Smooth muscle cell (in vitro differentiated cells): ENCODE data around the gene CALR. TPM values are rescaled to one million over a fixed set of nuclear protein-coding genes. Genes with fewer than 3 reads are reported as not detected.

Experiments used
- DNase-seq: peaks from one replicate; lab custom pipeline; 2025; ENCODE audit not compliant: unreplicated experiment; lab: John Stamatoyannopoulos, UW
- H2AFZ ChIP-seq: fragments of 200-600 bp; sonication (generic); 2 replicates; pipeline ENCODE4 v1.6.0; 2016; ENCODE audit warnings: antibody characterized with exemption, low read depth, mild to moderate bottlenecking
- H3F3A ChIP-seq: fragments of 200-600 bp; sonication (generic); 2 replicates; pipeline ENCODE4 v1.6.0; 2017; ENCODE audit warnings: antibody characterized with exemption, low read depth
- H3K27ac ChIP-seq: fragments of 200-600 bp; sonication (generic); 2 replicates; pipeline ENCODE4 v1.5.1; 2016; ENCODE audit warnings: low read depth, mild to moderate bottlenecking
- H3K27me3 ChIP-seq: fragments of 200-600 bp; sonication (generic); 2 replicates; pipeline ENCODE4 v1.6.1; 2016; ENCODE audit warnings: low read depth, mild to moderate bottlenecking
- H3K36me3 ChIP-seq: fragments of 200-600 bp; sonication (generic); 2 replicates; pipeline ENCODE4 v1.5.1; 2016; ENCODE audit warnings: low read depth
- H3K4me1 ChIP-seq: fragments of 200-600 bp; sonication (generic); 2 replicates; pipeline ENCODE4 v1.5.1; 2016; ENCODE audit warnings: low read depth
- H3K4me2 ChIP-seq: fragments of 200-600 bp; sonication (generic); 2 replicates; pipeline ENCODE4 v1.6.0; 2016; ENCODE audit warnings: mild to moderate bottlenecking
- H3K4me3 ChIP-seq: fragments of 200-600 bp; sonication (generic); 2 replicates; pipeline ENCODE4 v1.5.1; 2016; ENCODE audit warnings: mild to moderate bottlenecking
- H3K79me2 ChIP-seq: fragments of 200-600 bp; sonication (generic); 2 replicates; pipeline ENCODE4 v1.6.0; 2016; ENCODE audit warnings: low read depth, mild to moderate bottlenecking
- H3K9ac ChIP-seq: fragments of 200-600 bp; sonication (generic); 2 replicates; pipeline ENCODE4 v1.6.0; 2016; ENCODE audit warnings: low read depth
- H3K9me3 ChIP-seq: fragments of 200-600 bp; sonication (generic); replicated peaks from 2 replicates; pipeline ENCODE4 v1.5.1; 2016; ENCODE audit warnings: low read depth
- H4K20me1 ChIP-seq: fragments of 200-600 bp; sonication (generic); 2 replicates; pipeline ENCODE4 v1.6.0; 2016; ENCODE audit warnings: low read depth
- WGBS: methylation state at CpG from one replicate; pipeline ENCODE4 v1.1.7; 2016; ENCODE audit warnings: low lambda C conversion rate; 5-methylcytosine and 5-hydroxymethylcytosine counted together
- polyA plus RNA-seq: library from polyadenylated mRNA; unstranded; fragments of >200 nt; fragmentation: Nextera tagmentation; extraction: Ambion mirVana; gene quantifications from 2 replicates; pipeline ENCODE4 v1.2.1, GENCODE V29; 2016
- total RNA-seq: library from RNA; depleted of rRNA; stranded (reverse); fragments of >200 nt; gene quantifications from 2 replicates; pipeline ENCODE4 v1.2.3, GENCODE V29; 2014
- TF ChIP-seq, protein P1 (sequence below): fragments of 200-600 bp; sonication (generic); IDR thresholded peaks from 2 replicates; pipeline ENCODE4 v1.5.1; 2017; ENCODE audit warnings: borderline replicate concordance, mild to moderate bottlenecking, antibody characterized with exemption; ENCODE audit not compliant: insufficient read depth, poor library complexity, severe bottlenecking

Gene CALR
- total and polyA plus RNA-seq, 2 experiments from 2014 or later: 800 to 833 TPM

DNA sequence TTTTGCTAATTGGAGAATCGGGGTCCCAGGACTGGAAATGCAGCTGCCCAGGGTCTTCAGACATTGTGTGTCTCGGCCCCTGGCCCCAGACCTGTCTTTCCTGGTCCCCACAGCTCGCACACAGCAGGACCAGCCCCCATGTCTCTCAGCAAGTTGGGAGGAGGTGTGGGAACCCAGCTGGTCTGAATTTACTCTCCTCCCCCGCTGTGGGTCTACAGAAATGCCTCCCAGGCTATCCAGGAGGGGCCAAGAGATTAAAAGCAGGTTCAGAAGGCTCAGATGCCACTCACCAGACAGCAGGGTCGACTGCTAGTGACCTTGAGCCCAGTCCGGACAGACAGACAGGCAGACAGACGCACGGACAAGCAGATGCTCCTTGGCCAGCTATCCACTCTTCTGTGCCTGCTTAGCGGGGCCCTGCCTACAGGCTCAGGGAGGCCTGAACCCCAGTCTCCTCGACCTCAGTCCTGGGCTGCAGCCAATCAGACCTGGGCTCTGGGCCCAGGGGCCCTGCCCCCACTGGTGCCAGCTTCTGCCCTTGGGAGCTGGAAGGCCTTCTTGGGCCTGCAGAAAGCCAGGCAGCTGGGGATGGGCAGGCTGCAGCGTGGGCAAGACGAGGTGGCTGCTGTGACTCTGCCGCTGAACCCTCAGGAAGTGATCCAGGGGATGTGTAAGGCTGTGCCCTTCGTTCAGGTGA, 31.0 kb downstream of the CALR start, which contains the start of gene DAND5:
TSS of gene DAND5 (plus strand) at position 285 of the 697 bp plus-strand sequence. CDS start at position 370, 85 bp downstream.
- H2AFZ ChIP-seq: no peak within 1 kb of the TSS
- H3K79me2 ChIP-seq: no peaks in the 10 kb centered on the region
- H3K27ac ChIP-seq: no peak within 1 kb of the TSS
- peaks cover 4% of the 10 kb centered on the region for H3K4me1 ChIP-seq
- no peak within 1 kb of the TSS for H3K4me3 ChIP-seq
- H3K9ac ChIP-seq: no peak within 1 kb of the TSS
- TF ChIP-seq, protein P1, sequence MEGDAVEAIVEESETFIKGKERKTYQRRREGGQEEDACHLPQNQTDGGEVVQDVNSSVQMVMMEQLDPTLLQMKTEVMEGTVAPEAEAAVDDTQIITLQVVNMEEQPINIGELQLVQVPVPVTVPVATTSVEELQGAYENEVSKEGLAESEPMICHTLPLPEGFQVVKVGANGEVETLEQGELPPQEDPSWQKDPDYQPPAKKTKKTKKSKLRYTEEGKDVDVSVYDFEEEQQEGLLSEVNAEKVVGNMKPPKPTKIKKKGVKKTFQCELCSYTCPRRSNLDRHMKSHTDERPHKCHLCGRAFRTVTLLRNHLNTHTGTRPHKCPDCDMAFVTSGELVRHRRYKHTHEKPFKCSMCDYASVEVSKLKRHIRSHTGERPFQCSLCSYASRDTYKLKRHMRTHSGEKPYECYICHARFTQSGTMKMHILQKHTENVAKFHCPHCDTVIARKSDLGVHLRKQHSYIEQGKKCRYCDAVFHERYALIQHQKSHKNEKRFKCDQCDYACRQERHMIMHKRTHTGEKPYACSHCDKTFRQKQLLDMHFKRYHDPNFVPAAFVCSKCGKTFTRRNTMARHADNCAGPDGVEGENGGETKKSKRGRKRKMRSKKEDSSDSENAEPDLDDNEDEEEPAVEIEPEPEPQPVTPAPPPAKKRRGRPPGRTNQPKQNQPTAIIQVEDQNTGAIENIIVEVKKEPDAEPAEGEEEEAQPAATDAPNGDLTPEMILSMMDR: no peak
- no peak within 1 kb of the TSS for H3K4me2 ChIP-seq
- no peaks in the 10 kb centered on the region for H4K20me1 ChIP-seq
- no peaks in the 10 kb centered on the region for H3F3A ChIP-seq
- H3K36me3 ChIP-seq: no peaks in the 10 kb centered on the region
- no peak for DNase-seq
- H3K27me3 ChIP-seq: no peaks in the 10 kb centered on the region
- no peaks in the 10 kb centered on the region for H3K9me3 ChIP-seq
- 78% methylated on average over 14 of the region's 14 CpGs for WGBS

DNA sequence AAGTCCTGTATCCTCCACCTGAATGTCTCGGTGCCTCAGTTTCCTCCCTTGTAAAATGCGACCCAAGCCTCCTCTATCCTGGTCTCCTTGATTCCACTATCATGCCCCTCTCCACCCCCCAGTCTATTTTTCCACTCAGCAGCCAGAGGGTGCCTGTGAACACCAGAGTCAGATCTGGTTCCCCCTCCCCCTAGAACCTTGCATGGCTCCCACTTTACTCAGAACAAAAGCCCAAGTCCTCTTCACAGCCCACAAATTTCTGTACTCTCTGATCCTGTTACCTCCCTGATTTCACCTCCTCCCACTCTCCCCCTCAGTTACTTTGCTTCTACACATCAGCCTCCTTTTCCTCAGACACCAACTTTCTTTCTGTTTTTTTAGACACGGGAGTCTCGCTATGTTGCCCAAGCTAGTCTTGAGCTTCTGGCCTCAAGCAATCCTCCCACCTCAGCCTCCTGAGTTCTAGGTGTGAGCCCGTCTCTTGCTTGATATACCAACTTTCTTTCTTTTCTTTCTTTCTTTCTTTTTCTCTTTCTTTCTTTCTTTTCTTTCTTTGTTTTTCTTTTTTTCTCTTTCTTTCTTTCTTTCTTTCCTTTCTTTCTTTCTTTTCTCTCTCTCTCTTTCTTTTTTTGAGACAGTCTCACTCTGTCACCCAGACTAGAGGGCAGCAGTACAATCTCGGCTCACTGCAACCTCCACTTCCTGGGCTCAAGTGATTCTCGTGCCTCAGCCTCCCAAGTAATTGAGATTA, 31.8 kb downstream of the CALR start:
- no peaks in the 10 kb centered on the region for H3K9me3 ChIP-seq
- WGBS: 98% methylated on average over 7 of the region's 7 CpGs
- no peaks in the 10 kb centered on the region for H4K20me1 ChIP-seq
- H3K4me1 ChIP-seq: peaks cover 4% of the 10 kb centered on the region
- TF ChIP-seq, protein P1: no peak
- no peak for DNase-seq
- no peak overlapping the region for H3K9ac ChIP-seq
- H3K4me3 ChIP-seq: no peak overlapping the region
- no peak overlapping the region for H3K27ac ChIP-seq
- no peaks in the 10 kb centered on the region for H3K27me3 ChIP-seq
- no peak overlapping the region for H2AFZ ChIP-seq
- H3K36me3 ChIP-seq: no peaks in the 10 kb centered on the region
- no peak overlapping the region for H3K4me2 ChIP-seq
- H3K79me2 ChIP-seq: no peaks in the 10 kb centered on the region
- no peaks in the 10 kb centered on the region for H3F3A ChIP-seq

DNA sequence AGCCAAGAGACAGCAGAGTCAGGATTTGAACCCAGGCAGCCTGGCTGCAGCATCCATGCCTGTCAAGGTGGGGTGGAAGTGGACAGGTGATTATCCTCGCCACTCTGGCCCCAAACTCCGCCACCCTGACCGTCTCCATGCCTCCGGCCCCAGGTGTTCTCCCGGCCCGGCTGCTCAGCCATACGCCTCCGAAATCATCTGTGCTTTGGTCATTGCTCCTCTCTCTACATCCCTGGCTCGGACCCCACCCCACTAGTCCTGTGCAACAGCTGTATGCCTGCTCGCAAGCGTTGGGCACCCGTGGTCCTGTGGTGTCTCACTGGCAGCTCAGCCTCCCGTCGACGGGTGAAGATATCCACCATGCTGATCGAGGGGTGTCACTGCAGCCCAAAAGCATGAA, 34.8 kb downstream of the CALR start:
- Histone ChIP-seq H3K27ac (no peak overlapping the region), H3K4me1 (no peaks in the 10 kb centered on the region), H3F3A (no peaks in the 10 kb centered on the region), H3K79me2 (no peaks in the 10 kb centered on the region), H3K4me3 (no peak overlapping the region), H3K36me3 (no peaks in the 10 kb centered on the region), H3K9me3 (no peaks in the 10 kb centered on the region), H4K20me1 (no peaks in the 10 kb centered on the region), H3K4me2 (no peak overlapping the region), H3K9ac (no peak overlapping the region), H2AFZ (no peak overlapping the region), H3K27me3 (no peaks in the 10 kb centered on the region)
- 88% methylated on average over 16 of the region's 16 CpGs for WGBS
- TF ChIP-seq, protein P1: no peak
- DNase-seq: no peak
